Testis (tissue), 2 donors: ENCODE data around the gene SCGB3A1.

Experiments
- POLR2A ChIP-seq: fragments of 450-650 bp; IDR thresholded peaks from one replicate; pipeline ENCODE4 v1.6.1; 2017; ENCODE audit warnings: antibody characterized with exemption, mild to moderate bottlenecking, moderate library complexity
- TF ChIP-seq, protein P1 (sequence below), 3 experiments: fragments of 450-650 bp in 2 of 3; fragments of 200-600 bp in 1 of 3; sonication (generic) in 1 of 3; IDR thresholded peaks; one replicate each; pipeline ENCODE4 v1.5.1; 2016 to 2019; ENCODE audit warnings: antibody characterized with exemption in 3 of 3, mild to moderate bottlenecking in 2 of 3, moderate library complexity in 1 of 3

DNA sequence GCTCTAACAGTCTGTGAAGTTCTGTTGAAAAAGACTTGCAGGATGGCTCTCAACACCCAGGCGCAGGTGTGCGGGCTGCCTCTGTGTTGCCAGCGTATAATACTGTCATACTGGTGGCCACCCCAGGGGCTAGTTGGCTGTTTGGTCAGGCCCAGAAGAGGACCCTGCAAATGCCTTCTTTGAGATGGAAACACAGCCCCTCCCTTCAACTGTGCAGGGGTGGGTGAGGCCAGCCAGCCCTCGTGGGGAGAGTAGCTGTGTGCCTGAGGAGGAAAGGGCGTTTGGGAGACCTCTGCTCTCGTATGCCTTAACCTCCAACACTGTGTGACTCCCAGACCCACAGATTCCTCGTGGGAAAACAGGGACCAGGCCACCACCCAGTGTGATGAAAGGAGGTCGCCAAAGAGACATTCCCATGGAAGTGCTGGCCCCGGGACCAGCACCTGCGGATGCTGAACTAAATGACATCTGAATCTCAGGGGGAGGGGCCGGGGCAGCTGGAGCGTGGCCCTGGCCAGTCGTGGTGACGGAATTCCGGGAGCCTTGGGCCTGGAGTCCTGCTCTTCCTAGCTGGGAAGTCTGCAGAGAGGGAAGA lies 11.3 kb upstream of the SCGB3A1 start:
- TF ChIP-seq, protein P1, sequence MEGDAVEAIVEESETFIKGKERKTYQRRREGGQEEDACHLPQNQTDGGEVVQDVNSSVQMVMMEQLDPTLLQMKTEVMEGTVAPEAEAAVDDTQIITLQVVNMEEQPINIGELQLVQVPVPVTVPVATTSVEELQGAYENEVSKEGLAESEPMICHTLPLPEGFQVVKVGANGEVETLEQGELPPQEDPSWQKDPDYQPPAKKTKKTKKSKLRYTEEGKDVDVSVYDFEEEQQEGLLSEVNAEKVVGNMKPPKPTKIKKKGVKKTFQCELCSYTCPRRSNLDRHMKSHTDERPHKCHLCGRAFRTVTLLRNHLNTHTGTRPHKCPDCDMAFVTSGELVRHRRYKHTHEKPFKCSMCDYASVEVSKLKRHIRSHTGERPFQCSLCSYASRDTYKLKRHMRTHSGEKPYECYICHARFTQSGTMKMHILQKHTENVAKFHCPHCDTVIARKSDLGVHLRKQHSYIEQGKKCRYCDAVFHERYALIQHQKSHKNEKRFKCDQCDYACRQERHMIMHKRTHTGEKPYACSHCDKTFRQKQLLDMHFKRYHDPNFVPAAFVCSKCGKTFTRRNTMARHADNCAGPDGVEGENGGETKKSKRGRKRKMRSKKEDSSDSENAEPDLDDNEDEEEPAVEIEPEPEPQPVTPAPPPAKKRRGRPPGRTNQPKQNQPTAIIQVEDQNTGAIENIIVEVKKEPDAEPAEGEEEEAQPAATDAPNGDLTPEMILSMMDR (IDR thresholded peaks at IDR 0.05): no peak
- no peak for TF ChIP-seq POLR2A
